22Rv1 (cell line): ENCODE data around the gene HS2ST1.
"Not testable (repeated sequence)": the region's sequence is repeated elsewhere in the genome, so short reads cannot be mapped to it uniquely, and the experiment has no call there.

Experiments
- H3K27ac ChIP-seq: fragments of 450-650 bp; 2 replicates; pipeline ENCODE4 v1.5.1; 2017
- ZFX ChIP-seq: fragments of 450-650 bp; IDR thresholded peaks from 2 replicates; pipeline ENCODE4 v1.6.1; 2017; ENCODE audit warnings: antibody characterized with exemption, borderline replicate concordance
- TF ChIP-seq, protein P1 (sequence below): fragments of 450-650 bp; IDR thresholded peaks from 2 replicates; pipeline ENCODE4 v1.5.1; 2017; ENCODE audit warnings: mild to moderate bottlenecking

Gene HS2ST1

DNA sequence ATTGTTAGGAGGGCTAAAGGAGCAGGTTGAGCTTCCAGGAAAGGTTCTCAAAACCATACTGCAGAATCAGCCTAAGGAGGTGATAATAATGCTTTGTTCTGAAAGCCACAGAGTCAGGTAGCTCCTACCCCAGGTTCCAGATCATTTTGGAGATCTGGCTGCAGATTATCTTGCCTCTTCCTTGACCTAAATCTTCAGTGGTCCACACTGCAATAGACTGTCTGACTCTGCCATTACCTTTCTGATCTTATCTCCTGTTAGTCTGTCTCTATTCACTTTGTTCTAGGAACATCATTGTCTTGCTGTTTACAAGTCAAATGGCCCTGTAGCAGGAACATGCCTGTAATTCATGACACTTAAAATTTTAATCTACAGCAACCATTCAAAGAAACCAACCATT is 73.0 kb downstream of the HS2ST1 start:
- no peak overlapping the region for H3K27ac ChIP-seq
- no peak for TF ChIP-seq ZFX
- TF ChIP-seq, protein P1, sequence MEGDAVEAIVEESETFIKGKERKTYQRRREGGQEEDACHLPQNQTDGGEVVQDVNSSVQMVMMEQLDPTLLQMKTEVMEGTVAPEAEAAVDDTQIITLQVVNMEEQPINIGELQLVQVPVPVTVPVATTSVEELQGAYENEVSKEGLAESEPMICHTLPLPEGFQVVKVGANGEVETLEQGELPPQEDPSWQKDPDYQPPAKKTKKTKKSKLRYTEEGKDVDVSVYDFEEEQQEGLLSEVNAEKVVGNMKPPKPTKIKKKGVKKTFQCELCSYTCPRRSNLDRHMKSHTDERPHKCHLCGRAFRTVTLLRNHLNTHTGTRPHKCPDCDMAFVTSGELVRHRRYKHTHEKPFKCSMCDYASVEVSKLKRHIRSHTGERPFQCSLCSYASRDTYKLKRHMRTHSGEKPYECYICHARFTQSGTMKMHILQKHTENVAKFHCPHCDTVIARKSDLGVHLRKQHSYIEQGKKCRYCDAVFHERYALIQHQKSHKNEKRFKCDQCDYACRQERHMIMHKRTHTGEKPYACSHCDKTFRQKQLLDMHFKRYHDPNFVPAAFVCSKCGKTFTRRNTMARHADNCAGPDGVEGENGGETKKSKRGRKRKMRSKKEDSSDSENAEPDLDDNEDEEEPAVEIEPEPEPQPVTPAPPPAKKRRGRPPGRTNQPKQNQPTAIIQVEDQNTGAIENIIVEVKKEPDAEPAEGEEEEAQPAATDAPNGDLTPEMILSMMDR = no peak

GRCh38 chr1:86988835-86989234 is 74.4 kb downstream of the HS2ST1 start:
- no peak for TF ChIP-seq ZFX
- TF ChIP-seq, protein P1 = no peak
- no peak overlapping the region for H3K27ac ChIP-seq

DNA sequence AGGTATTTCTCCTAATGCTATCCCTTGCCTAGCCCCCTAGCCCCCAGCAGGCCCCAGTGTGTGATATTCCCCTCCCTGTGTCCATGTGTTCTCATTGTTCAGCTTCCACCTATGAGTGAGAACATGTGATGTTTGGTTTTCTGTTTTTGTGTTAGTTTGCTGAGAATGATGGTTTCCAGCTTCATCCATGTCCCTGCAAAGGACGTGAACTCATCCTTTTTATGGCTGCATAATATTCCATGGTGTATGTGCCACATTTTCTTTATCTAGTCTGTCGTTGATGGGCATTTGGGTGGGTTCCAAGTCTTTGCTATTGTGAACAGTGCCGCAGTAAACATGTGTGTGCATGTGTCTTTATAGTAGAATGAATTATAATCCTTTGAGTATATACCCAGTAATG is 75.3 kb downstream of the HS2ST1 start:
- H3K27ac ChIP-seq = not testable (repeated sequence)

GRCh38 chr1:86990826-86991225 is 76.4 kb downstream of the HS2ST1 start:
- TF ChIP-seq, protein P1 = no peak
- no peak for TF ChIP-seq ZFX
- H3K27ac ChIP-seq = no peak overlapping the region

DNA sequence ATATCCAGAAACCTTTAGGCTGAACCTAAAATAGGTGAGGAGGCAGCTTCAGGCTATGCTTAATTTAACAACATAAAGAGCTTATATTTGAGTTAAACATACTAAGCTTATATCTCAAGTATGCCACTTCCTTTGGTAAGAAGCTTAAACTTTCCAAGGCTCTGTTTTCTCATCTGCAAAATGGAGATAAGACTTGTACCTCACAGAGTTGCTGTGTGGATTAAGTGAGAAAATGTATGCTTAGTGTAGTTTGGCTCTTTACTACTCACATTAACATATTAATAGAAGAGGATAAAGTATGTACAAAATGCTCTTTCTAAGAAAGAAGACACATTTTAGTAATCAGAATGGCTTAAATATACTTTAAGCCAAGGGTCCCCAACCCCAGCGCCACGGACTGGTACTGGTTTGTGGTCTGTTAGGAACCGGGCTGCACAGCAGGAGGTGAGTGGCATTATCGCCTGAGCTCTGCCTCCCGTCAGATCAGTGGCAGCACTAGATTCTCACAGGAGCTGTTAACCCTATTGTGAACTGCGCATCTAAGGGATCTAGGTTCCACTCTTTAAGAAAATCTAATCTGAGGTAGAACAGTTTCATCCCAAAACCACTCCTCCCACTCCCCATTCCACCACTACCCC is 77.2 kb downstream of the HS2ST1 start:
- no peak overlapping the region for H3K27ac ChIP-seq
- TF ChIP-seq ZFX = no peak
- TF ChIP-seq, protein P1 = no peak

GRCh38 chr1:86992861-86993260 is 78.4 kb downstream of the HS2ST1 start:
- H3K27ac ChIP-seq = no peak overlapping the region

DNA sequence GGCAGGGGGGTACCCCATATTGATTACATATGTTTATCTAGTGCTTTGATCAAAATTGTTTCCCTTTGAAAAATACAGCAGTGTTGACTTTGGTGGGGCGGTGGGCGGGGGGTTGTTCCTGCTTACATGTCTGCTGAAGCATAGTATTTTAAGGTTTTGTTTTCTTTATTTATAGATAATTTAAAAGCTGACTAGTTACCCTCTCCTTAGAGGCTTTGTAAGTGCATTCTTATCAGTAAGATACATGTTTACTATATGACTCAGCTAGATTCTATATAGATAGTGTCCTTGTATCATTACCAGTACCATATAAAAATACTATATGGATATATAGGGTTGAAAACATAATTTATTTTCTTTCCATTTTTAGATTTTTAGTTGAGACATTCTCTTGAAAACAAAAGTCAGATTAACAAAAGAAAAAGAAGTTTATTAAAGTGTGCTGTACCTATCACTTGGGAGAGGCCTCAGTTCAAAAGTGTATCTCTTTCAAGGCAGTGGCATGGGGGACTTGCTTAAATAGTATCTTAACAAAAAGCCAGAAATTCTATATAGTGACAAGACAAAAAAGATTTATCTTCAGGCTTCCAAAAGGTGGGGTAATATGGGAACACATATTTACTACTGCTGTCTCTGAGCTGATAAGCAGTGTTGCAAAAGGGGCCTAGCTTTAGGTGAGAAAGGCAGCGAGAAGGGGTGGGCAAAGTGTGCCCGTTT is 79.0 kb downstream of the HS2ST1 start:
- H3K27ac ChIP-seq = no peak overlapping the region
- no peak for TF ChIP-seq ZFX
- TF ChIP-seq, protein P1 = no peak

More at GRCh38 chr1:86992861-86993260, 78.4 kb downstream of the HS2ST1 start:
- no peak for TF ChIP-seq ZFX
- TF ChIP-seq, protein P1 = no peak
